SK-N-SH (cell line): ENCODE results near the gene SLC7A14.

Experiments
- CHD2 ChIP-seq: fragments of 150-350 bp; IDR thresholded peaks from 2 replicates; pipeline ENCODE4 v1.6.1; 2018; ENCODE audit warnings: low read length; ENCODE audit not compliant: partially characterized antibody
- CTCF ChIP-seq: fragments of 200-600 bp; sonication (generic); IDR thresholded peaks from 2 replicates; pipeline ENCODE4 v1.6.1; 2017; ENCODE audit warnings: antibody characterized with exemption, mild to moderate bottlenecking, moderate library complexity
- EZH2phosphoT487 ChIP-seq: fragments of 200-600 bp; sonication (generic); IDR thresholded peaks from 2 replicates; pipeline ENCODE4 v1.6.1; 2017; ENCODE audit warnings: low read depth, mixed run types, mild to moderate bottlenecking, antibody characterized with exemption, moderate library complexity, borderline replicate concordance
- POLR2AphosphoS5 ChIP-seq: IDR thresholded peaks from 2 replicates; pipeline ENCODE4 v1.6.1; 2012; ENCODE audit warnings: low read depth, low read length
- REST ChIP-seq: IDR thresholded peaks from 2 replicates; pipeline ENCODE4 v1.6.1; 2012; ENCODE audit warnings: mild to moderate bottlenecking, low read depth, low read length, moderate library complexity
- RXRA ChIP-seq: IDR thresholded peaks from 2 replicates; pipeline ENCODE4 v1.4.0; 2012; ENCODE audit warnings: low read depth, mild to moderate bottlenecking, borderline replicate concordance
- TAF1 ChIP-seq: IDR thresholded peaks from 2 replicates; pipeline ENCODE4 v1.6.1; 2012; ENCODE audit warnings: low read depth, mild to moderate bottlenecking, low read length, moderate library complexity, borderline replicate concordance
- ZBTB33 ChIP-seq: IDR thresholded peaks from 2 replicates; pipeline ENCODE4 v1.4.0; 2012; ENCODE audit warnings: low read depth, borderline replicate concordance

DNA sequence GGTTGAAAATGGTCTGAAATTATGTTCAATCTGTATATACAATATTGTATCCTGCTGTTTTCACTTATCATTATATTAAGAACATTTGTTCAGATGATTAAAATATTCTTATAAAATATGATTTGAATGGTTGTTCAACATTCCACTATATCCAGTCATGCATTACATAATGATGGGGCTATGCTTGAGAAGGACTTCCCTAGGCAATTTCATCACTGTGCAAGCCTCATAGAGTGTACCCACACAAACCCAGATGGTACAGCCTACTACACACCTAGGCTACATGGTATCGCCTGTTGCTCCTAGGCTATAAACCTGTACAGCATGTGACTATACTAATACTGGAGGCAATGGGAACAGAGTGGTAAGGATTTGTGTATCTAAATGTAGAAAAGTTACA is 30.5 kb downstream of the SLC7A14 start:
- no peak for TF ChIP-seq REST
- no peak for TF ChIP-seq TAF1
- no peak for TF ChIP-seq RXRA
- no peak for TF ChIP-seq EZH2phosphoT487
- no peak for TF ChIP-seq CTCF
- no peak for TF ChIP-seq CHD2
- TF ChIP-seq POLR2AphosphoS5, result no peak
- no peak for TF ChIP-seq ZBTB33
